Measurements from ENCODE around the gene TRAPPC1. TPM values are rescaled to one million over a fixed set of nuclear protein-coding genes. Genes with fewer than 3 reads are reported as not detected.

Gene TRAPPC1
- total RNA-seq, 2 donors from 2014 or later: 79.6 to 107 TPM

DNA sequence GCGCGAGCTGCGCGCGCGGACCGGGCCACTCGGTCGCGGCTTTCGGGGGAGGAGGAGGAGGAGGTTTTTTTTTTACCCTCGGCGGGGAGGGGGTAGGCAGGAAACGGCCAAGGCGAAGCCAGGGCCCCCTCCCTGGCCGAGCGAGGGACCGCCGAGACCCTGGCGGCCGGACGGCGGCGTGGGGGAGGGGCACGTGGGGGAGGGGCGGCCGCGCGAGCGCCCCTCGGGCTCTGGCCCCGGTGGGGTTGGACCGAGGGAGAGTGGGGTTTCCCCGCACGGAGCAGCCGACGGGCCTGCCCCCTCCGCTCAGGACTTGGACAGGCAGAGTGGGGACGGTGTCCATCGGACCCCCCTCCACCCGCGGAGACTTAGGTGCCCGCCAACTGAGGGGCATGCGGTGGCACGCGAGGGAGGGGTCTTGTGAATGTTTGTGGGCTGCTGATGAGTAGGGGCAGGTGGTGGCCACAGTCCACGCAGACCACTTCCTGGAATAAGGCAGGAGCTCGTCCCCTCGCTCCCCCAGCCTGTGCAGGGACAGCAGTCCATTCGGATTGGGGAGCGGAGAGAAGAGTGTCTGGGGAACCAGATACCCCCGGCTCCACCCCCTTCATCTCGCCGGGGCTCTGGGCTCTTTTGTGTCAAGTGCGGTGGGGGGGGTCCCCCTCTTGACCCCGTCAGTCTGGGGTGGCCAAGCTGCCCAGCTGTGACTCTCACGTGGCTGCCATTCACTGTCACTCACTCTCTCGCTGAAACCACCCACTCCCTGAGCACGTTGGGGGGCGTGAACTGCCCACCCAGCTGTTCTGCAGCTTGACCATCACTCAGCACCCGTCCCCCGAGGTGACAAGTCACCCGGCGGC lies 46.1 kb downstream of the TRAPPC1 start:
- ATAC-seq (peak in 1 of 2 donors; percentile 1), DNase-seq (peak; percentile 43)
- intact Hi-C loops (cut with DNase I): loop anchor here in 1 of 2 donors (10.0 kb wide), 1 partner anchor 141 kb away; no protein-coding TSS in a partner anchor

DNA sequence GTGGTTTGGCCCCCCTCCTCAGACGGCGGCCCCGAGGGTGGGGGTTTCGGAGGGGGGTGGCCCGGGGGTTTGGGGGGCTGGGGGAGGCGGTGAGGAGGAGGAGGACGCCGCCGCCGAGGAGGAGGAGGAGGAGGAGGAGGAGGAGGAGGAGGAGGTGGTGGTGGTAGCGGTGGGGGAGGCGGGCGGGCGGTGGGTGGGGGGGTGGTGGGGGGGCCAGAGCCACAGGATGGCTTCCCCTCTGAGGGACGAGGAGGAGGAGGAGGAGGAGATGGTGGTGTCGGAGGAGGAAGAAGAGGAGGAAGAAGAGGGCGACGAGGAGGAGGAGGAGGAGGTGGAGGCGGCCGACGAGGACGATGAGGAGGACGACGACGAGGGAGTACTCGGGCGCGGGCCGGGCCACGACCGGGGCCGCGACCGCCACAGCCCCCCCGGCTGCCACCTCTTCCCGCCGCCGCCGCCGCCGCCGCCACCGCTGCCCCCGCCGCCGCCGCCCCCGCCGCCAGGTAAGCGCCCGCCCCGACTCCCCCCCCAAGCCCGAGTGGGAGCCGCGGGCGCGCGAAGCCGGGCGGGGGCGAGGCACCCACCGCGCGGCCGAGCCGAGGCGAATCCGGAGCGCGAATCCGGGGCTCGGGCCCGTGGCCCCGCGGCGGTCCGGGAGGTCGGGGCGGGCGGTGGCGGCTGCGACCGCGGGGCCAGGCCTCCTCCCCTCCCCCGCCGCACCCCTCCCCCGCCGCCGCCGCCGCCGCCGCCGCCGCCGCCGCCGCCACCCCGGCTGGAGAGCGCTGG lies 47.0 kb downstream of the TRAPPC1 start:
- ATAC-seq (no peak), DNase-seq (peak; percentile 35)
- intact Hi-C loops (cut with DNase I): loop anchor here in 1 of 2 donors (10.0 kb wide), 1 partner anchor 140 kb away; no protein-coding TSS in a partner anchor

DNA sequence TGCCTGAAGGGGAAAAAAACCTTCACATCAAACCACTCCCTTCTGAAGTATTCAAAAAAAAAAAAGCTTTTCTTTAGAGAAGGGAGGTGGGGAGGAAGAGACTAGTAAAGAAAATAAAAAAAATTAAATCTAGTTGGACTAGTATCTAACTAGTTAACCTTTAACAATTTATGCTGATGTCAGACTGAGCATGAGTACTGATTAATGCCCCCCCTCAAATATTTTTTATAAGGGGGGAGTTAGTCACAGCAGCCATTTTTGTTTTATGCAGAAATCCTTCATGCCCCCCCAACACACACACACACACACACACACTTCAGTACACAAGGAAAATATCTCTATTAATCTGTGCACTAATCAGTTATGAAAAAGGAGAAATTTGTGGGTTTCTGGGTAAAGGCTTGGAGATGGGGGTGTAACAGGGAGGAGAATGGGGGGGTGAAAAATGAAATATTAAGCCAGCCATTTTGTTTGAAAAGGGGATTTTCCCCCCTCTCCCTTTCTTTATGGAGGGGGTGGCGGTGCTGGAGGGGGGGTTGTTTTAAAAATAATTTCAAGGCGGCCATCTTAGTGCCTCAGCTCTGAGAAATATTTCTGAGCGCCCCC lies 47.9 kb downstream of the TRAPPC1 start:
- intact Hi-C loops (cut with DNase I): loop anchor here in 1 of 2 donors (10.0 kb wide), 1 partner anchor 139 kb away; no protein-coding TSS in a partner anchor
- ATAC-seq: no peak
- no peak for DNase-seq

DNA sequence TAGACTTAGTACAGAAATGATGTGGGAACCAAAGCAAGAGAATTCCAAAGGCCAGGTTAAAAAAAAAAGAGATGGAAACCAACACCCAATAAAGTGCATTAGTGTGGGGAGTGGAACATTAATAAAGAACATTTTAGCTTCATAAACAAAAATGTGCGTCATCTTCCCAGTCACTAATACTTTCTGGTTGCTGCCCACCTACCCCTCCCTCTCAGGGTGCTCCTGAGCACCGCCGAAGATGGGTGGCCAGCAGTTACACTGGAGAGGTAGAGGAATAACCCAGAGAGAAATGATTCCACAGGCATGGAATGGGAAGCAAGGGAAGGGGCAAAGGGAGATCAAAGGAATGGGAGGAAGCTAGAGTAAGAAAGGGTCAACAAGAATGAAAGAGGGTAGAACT lies 49.1 kb downstream of the TRAPPC1 start:
- intact Hi-C loops (cut with DNase I): loop anchor here in 1 of 2 donors (10.0 kb wide), 1 partner anchor 138 kb away; no protein-coding TSS in a partner anchor
- no peak for ATAC-seq
- DNase-seq: no peak

DNA sequence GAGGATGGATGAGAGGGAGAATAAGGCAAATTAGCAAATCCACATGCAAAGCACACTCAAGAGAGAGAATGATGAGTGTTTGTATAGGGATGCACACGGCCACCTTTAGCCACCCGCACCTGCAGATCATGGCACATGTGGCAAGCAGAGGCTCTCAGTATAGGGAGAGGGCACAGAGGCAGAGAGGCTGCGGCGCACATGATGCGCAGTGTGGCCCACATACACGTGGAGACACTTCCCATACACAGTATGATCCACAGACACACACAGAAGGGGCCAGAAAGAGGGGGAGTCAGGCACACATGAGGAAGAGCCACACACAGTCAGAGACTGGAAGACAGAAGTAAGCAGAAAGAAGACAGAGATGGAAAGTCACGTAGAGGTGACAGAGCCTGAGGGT lies 49.7 kb downstream of the TRAPPC1 start:
- ATAC-seq: no peak
- no peak for DNase-seq
- intact Hi-C loops (cut with DNase I): loop anchor here in 1 of 2 donors (10.0 kb wide), 1 partner anchor 137 kb away; no protein-coding TSS in a partner anchor

DNA sequence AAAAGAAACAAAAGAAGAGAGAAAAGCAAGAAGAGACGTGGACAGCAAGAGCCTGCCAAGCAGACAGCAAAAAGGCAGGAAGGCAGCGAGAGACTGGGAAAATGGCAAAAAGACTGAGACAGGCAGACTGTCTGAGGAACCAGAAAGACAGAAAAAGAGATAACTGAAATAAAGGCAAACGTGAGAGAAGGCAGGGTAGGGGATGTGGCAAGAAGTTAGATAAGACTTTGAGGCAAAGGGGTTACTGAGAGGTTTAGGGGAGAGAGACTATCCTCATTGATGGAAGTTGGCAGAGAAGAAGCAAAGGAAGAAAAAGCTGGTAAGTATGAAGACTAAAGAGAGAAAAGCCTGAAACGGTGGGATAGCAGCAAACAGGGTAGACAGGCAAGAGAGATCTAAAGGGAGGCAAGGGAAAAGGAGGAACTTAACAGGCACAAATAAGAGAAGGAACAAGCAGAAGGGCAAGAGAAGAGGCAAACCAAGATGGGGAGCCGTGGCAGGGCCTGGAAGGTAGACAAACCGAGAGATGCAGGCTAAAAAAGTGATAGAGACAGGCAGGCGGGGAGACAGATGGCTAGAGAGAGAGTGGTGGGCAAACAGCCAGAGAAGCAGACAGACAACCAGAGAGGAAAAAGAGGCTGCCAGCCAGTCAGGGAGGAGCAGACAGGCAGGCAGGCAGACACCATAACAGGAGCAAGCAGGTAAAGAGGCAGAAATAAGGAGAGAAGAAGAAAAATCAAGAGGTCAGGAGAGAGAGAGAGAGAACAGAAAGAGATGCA lies 50.3 kb downstream of the TRAPPC1 start:
- intact Hi-C loops (cut with DNase I): loop anchor here in 1 of 2 donors (10.0 kb wide), 1 partner anchor 137 kb away; no protein-coding TSS in a partner anchor
- DNase-seq (peak; percentile 38), ATAC-seq (no peak)

Other genes with a start within 250 kb of the TRAPPC1 start
- 10 to 100 TPM; 18.5 to 23.7 TPM for gene TP53, start 244.5 kb downstream of the TRAPPC1 start, total RNA-seq
- 1 to 10 TPM; 3.7 to 6.0 TPM for gene WRAP53, start 243.5 kb downstream of the TRAPPC1 start, total RNA-seq
- 1 to 10 TPM; 1.1 to 1.4 TPM for gene EFNB3, start 226.7 kb downstream of the TRAPPC1 start, total RNA-seq
- gene DNAH2, start 214.2 kb downstream of the TRAPPC1 start, total RNA-seq: under 1 TPM; 0.05 to 0.24 TPM
- gene KDM6B, start 97.7 kb downstream of the TRAPPC1 start, total RNA-seq: 10 to 100 TPM; 24.2 to 31.7 TPM
- 10 to 100 TPM; 32.5 to 33.6 TPM for gene TMEM88, start 76.9 kb downstream of the TRAPPC1 start, total RNA-seq
- 10 to 100 TPM; 66.9 to 83.1 TPM for gene NAA38, start 74.4 kb downstream of the TRAPPC1 start, total RNA-seq
- gene CYB5D1, start 73.9 kb downstream of the TRAPPC1 start, total RNA-seq: 10 to 100 TPM; 15.6 to 17.1 TPM
- gene CHD3, start 43.2 kb downstream of the TRAPPC1 start, total RNA-seq: 10 to 100 TPM; 24.9 to 32.9 TPM
- gene RNF227, start 15.7 kb downstream of the TRAPPC1 start, total RNA-seq: 1 to 10 TPM; 1.1 to 1.3 TPM
- gene KCNAB3, start 2.1 kb downstream of the TRAPPC1 start, total RNA-seq: under 1 TPM; 0.71 to 0.97 TPM
- gene CNTROB, start 260 bp upstream of the TRAPPC1 start, total RNA-seq: 10 to 100 TPM; 13.6 to 14.8 TPM
- gene GUCY2D, start 70.7 kb upstream of the TRAPPC1 start, total RNA-seq: under 1 TPM; 0.10 to 0.38 TPM
- gene ALOX15B, start 107.1 kb upstream of the TRAPPC1 start, total RNA-seq: under 1 TPM in 1 of 2 donors, not detected in 1; 0.39 TPM
- gene ALOX12B, start 155.8 kb upstream of the TRAPPC1 start, total RNA-seq: not detected
- gene ALOXE3, start 186.6 kb upstream of the TRAPPC1 start, total RNA-seq: not detected
- under 1 TPM; 0.38 to 0.47 TPM for gene HES7, start 192.2 kb upstream of the TRAPPC1 start, total RNA-seq
- gene PER1, start 220.5 kb upstream of the TRAPPC1 start, total RNA-seq: 100 to 1,000 TPM; 125 to 134 TPM
- gene VAMP2, start 231.0 kb upstream of the TRAPPC1 start, total RNA-seq: 10 to 100 TPM; 59.1 to 72.3 TPM
- 1 to 10 TPM; 6.8 to 8.0 TPM for gene TMEM107, start 244.4 kb upstream of the TRAPPC1 start, total RNA-seq